ENCODE data around the gene COL21A1.

GRCh38 chr6:56238352-56238751 is 9.0 kb downstream of the COL21A1 start:
- TF ChIP-seq CTCF (IDR thresholded peaks at IDR 0.05) (no peak), POLR2A (IDR thresholded peaks at IDR 0.05) (no peak)
